H1 (cell line): Measurements from ENCODE around the gene MKX. TPM values are rescaled to one million over a fixed set of nuclear protein-coding genes. Genes with fewer than 3 reads are reported as not detected.

ENCODE experiments used
- CTCF ChIA-PET: fragments of 300-600 bp; sonication (Branson Sonifier 250); formaldehyde crosslinking; loops from one replicate; lab custom pipeline; 2021; ENCODE audit not compliant: partially characterized antibody; lab: Charles Lee
- POLR2A ChIA-PET: fragments of 300-600 bp; sonication (Branson Sonifier 250); formaldehyde crosslinking; loops from one replicate; lab custom pipeline; 2021; ENCODE audit warnings: inconsistent platforms; ENCODE audit not compliant: partially characterized antibody; lab: Charles Lee
- DNase-seq, 2 experiments: peaks; one replicate each; pipeline versions ENCODE4 v3.0.0 to v3.0.0-alpha.2; 2010 to 2022; ENCODE audit warnings: low spot score in 2 of 2, low read depth in 1 of 2, mixed read lengths in 1 of 2
- FAIRE-seq: peaks from 2 replicates; lab custom pipeline; 2011; peaks lifted over from hg19 to GRCh38; lab: Jason Lieb, UNC
- H2AFZ ChIP-seq: 2 replicates; pipeline ENCODE4 v1.8.1; 2012; ENCODE audit warnings: low read length, inconsistent platforms
- H2AK5ac ChIP-seq: 2 replicates; pipeline ENCODE4 v1.6.1; 2013; ENCODE audit warnings: low read depth, low read length
- H2BK120ac ChIP-seq: replicated peaks from 2 replicates; pipeline ENCODE3; 2013; ENCODE audit warnings: low read depth, low read length, inconsistent platforms
- H2BK12ac ChIP-seq: 2 replicates; pipeline ENCODE4 v1.6.1; 2013; ENCODE audit warnings: low read depth, low read length
- H2BK15ac ChIP-seq: 2 replicates; pipeline ENCODE4 v1.6.1; 2013; ENCODE audit warnings: low read length
- H2BK20ac ChIP-seq: 2 replicates; pipeline ENCODE4 v1.6.1; 2013; ENCODE audit warnings: low read length
- H2BK5ac ChIP-seq: 2 replicates; pipeline ENCODE4 v1.6.1; 2013; ENCODE audit warnings: low read depth, low read length
- H3K14ac ChIP-seq: 2 replicates; pipeline ENCODE4 v1.6.1; 2013; ENCODE audit warnings: inconsistent platforms; ENCODE audit not compliant: insufficient read length
- H3K18ac ChIP-seq: 2 replicates; pipeline ENCODE4 v1.6.1; 2013; ENCODE audit warnings: low read length; ENCODE audit errors: extremely low read depth
- H3K23ac ChIP-seq: 2 replicates; pipeline ENCODE4 v1.6.1; 2013; ENCODE audit warnings: inconsistent platforms; ENCODE audit not compliant: insufficient read length
- H3K23me2 ChIP-seq: 2 replicates; pipeline ENCODE4 v1.6.1; 2013; ENCODE audit warnings: low read depth, low read length
- H3K27ac ChIP-seq: 2 replicates; pipeline ENCODE4 v1.6.1; 2011; ENCODE audit warnings: low read depth, low read length, inconsistent platforms
- H3K27me3 ChIP-seq, 4 experiments: replicated peaks in 1 of 4; 1 replicate in 1 of 4; 2 replicates in 3 of 4; pipeline versions ENCODE4 v1.6.1 to v1.8.1; 2011 to 2013; ENCODE audit warnings: low read length in 3 of 4, mild to moderate bottlenecking in 3 of 4, inconsistent platforms in 2 of 4, mixed read lengths in 2 of 4, moderate library complexity in 1 of 4; ENCODE audit not compliant: control insufficient read depth in 3 of 4, insufficient read depth in 3 of 4; ENCODE audit errors: extremely low read depth in 1 of 4
- H3K36me3 ChIP-seq, 4 experiments: 2 replicates each; pipeline versions ENCODE4 v1.6.1 to v1.8.1; 2011 to 2013; ENCODE audit warnings: mild to moderate bottlenecking in 4 of 4, low read length in 3 of 4, moderate library complexity in 2 of 4, control low read depth in 1 of 4, inconsistent platforms in 1 of 4; ENCODE audit not compliant: insufficient read depth in 4 of 4, control insufficient read depth in 2 of 4
- H3K4ac ChIP-seq: replicated peaks from 2 replicates; pipeline ENCODE3; 2013; ENCODE audit warnings: low read length, low read depth, mixed read lengths, inconsistent platforms; ENCODE audit not compliant: insufficient read length
- H3K4me1 ChIP-seq, 4 experiments: replicated peaks in 1 of 4; 1 replicate in 1 of 4; 2 replicates in 3 of 4; pipeline versions ENCODE4 v1.6.1 to v1.8.1; 2011 to 2013; ENCODE audit warnings: low read length in 3 of 4, inconsistent platforms in 2 of 4, mixed read lengths in 1 of 4; ENCODE audit not compliant: insufficient read depth in 4 of 4, control insufficient read depth in 3 of 4
- H3K4me2 ChIP-seq, 2 experiments: 2 replicates each; pipeline versions ENCODE4 v1.6.1 to v1.8.1; 2011 to 2013; ENCODE audit warnings: low read depth in 2 of 2, low read length in 2 of 2, control low read depth in 1 of 2, inconsistent platforms in 1 of 2, mild to moderate bottlenecking in 1 of 2; ENCODE audit not compliant: insufficient read depth in 1 of 2
- H3K4me3 ChIP-seq, 4 experiments: fragments of 200-600, 300-600 bp in 1 of 4; sonication (generic), shearing (Covaris generic), sonication (Bioruptor Twin) in 1 of 4; 2 replicates each; pipeline versions ENCODE4 v1.5.1 to v1.8.1; 2011 to 2016; ENCODE audit warnings: low read length in 4 of 4, low read depth in 3 of 4, control low read depth in 2 of 4, inconsistent platforms in 2 of 4, mild to moderate bottlenecking in 2 of 4, mixed read lengths in 1 of 4, moderate library complexity in 1 of 4; ENCODE audit not compliant: insufficient read depth in 2 of 4; ENCODE audit errors: extremely low read depth in 1 of 4
- H3K56ac ChIP-seq: replicated peaks from 2 replicates; pipeline ENCODE3; 2013; ENCODE audit warnings: low read depth, mild to moderate bottlenecking, mixed read lengths, low read length, inconsistent platforms; ENCODE audit not compliant: insufficient read length
- H3K79me1 ChIP-seq: 2 replicates; pipeline ENCODE4 v1.6.1; 2013; ENCODE audit warnings: low read depth, low read length, control low read depth
- H3K79me2 ChIP-seq, 2 experiments: 2 replicates each; pipeline versions ENCODE4 v1.6.1 to v1.8.1; 2012 to 2013; ENCODE audit warnings: low read length in 2 of 2, mild to moderate bottlenecking in 2 of 2, inconsistent platforms in 1 of 2; ENCODE audit not compliant: insufficient read depth in 2 of 2, control insufficient read depth in 1 of 2
- H3K9ac ChIP-seq, 4 experiments: replicated peaks in 1 of 4; 1 replicate in 1 of 4; 2 replicates in 3 of 4; pipeline versions ENCODE4 v1.6.1 to v1.8.1; 2011 to 2013; ENCODE audit warnings: low read depth in 3 of 4, low read length in 3 of 4, control low read depth in 2 of 4, mild to moderate bottlenecking in 2 of 4, moderate library complexity in 2 of 4, inconsistent platforms in 1 of 4; ENCODE audit errors: extremely low read depth in 1 of 4
- H3K9me3 ChIP-seq, 2 experiments: 2 replicates each; pipeline versions ENCODE4 v1.6.1 to v1.8.1; 2012 to 2013; ENCODE audit warnings: mild to moderate bottlenecking in 2 of 2, moderate library complexity in 2 of 2, control low read depth in 1 of 2, inconsistent platforms in 1 of 2, low read depth in 1 of 2, low read length in 1 of 2, mixed read lengths in 1 of 2; ENCODE audit not compliant: insufficient read depth in 2 of 2
- H4K20me1 ChIP-seq, 2 experiments: replicated peaks in 1 of 2; 2 replicates each; pipeline versions ENCODE3 to v1.8.1; 2011 to 2013; ENCODE audit warnings: inconsistent platforms in 2 of 2, low read length in 2 of 2, mild to moderate bottlenecking in 1 of 2; ENCODE audit not compliant: insufficient read depth in 2 of 2, control insufficient read depth in 1 of 2
- H4K5ac ChIP-seq: 2 replicates; pipeline ENCODE4 v1.6.1; 2013; ENCODE audit warnings: low read length, low read depth, mixed read lengths, inconsistent platforms; ENCODE audit not compliant: insufficient read length
- H4K8ac ChIP-seq: 2 replicates; pipeline ENCODE4 v1.8.0; 2013; ENCODE audit warnings: mild to moderate bottlenecking, moderate library complexity, low read length, inconsistent platforms; ENCODE audit not compliant: insufficient read depth; ENCODE audit errors: extremely low read depth
- H4K91ac ChIP-seq: replicated peaks from 2 replicates; pipeline ENCODE3; 2013; ENCODE audit warnings: low read length, mixed read lengths, inconsistent platforms; ENCODE audit not compliant: insufficient read length
- FOSL1 ChIP-seq: IDR thresholded peaks from 2 replicates; pipeline ENCODE4 v1.6.1; 2011; ENCODE audit warnings: mild to moderate bottlenecking, low read depth, low read length, moderate library complexity; ENCODE audit not compliant: insufficient read depth
- JUN ChIP-seq: IDR thresholded peaks from 2 replicates; pipeline ENCODE4 v1.6.1; 2011; ENCODE audit warnings: low read depth, mild to moderate bottlenecking, improper control_type of control experiment, low read length
- WGBS, 2 experiments: shearing (Covaris generic) in 1 of 2; methylation state at CpG; one replicate each; pipeline versions ENCODE4 v1.1.6 to v1.1.7; 2013 to 2015; ENCODE audit warnings: low lambda C conversion rate in 2 of 2, mixed read lengths in 2 of 2, inconsistent platforms in 1 of 2, low coverage in 1 of 2, missing lambda C conversion rate in 1 of 2; ENCODE audit not compliant: insufficient replicate concordance in 2 of 2, insufficient coverage in 1 of 2, insufficient read length in 1 of 2; ENCODE audit errors: extremely low coverage in 1 of 2, missing lambda C conversion rate in 1 of 2; 5-methylcytosine and 5-hydroxymethylcytosine counted together
- polyA plus RNA-seq, 7 experiments: library from polyadenylated mRNA; depleted of rRNA in 3 of 7; stranded (reverse) in 5 of 7; unstranded in 2 of 7; fragments of >200 nt in 5 of 7; fragments of 200-250 nt in 2 of 7; gene quantifications; 1 replicate in 5 of 7; 2 replicates in 1 of 7; 4 replicates in 1 of 7; pipeline versions ENCODE4 v1.2.1 to v1.2.3, GENCODE V29; 2011 to 2013; ENCODE audit warnings: missing spikeins in 2 of 7, mixed read lengths in 2 of 7
- total RNA-seq: library from RNA; stranded (reverse); fragmentation: NEBNext Ultra II Directional; extraction: Animal tissue kit (Norgen Biotek cat#: 25700); gene quantifications from 2 replicates; pipeline ENCODE4 v1.2.1, GENCODE V29; 2021

The MKX gene
- total and polyA plus RNA-seq, 2 of the 8 experiments (the other 6 are each of a cell fraction or from before 2014, with no cell fraction given), result 0.21 to 1.3 TPM

DNA sequence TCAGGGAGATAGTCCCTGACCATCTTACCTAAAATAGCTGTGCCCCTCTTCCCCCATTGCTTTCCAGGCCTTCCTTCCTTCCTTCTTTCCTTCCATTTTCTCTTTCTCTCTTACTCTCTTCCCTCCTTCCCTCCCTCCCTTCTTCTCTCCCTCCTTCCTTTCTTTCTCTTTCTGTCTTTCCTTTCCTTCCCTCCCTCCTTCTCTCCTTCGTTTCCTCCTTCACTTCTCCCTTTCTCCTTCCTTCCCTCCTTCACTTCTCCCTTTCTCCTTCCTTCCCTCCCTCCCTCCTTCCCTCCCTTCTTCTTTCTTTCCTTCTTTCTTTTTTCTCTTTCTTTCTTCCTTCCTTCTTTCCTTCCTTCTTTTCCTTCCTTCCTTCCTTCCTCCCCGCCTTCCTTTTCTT lies 24.6 kb upstream of the MKX start:
- no peak overlapping the region for H3K18ac ChIP-seq
- H3K4me3 ChIP-seq, result no peak overlapping the region
- no peaks in the 10 kb centered on the region for H3K23me2 ChIP-seq
- H3K14ac ChIP-seq, result no peak overlapping the region
- no peak overlapping the region for H2AK5ac ChIP-seq
- CTCF ChIA-PET, result no interaction called here
- no peak for FAIRE-seq
- H2BK20ac ChIP-seq, result no peak overlapping the region
- no peak overlapping the region for H3K4ac ChIP-seq
- 69 to 75% methylated on average over 1 to 2 of the region's 2 CpGs for WGBS, 2 experiments
- no peak overlapping the region for H2BK120ac ChIP-seq
- no peak overlapping the region for H3K56ac ChIP-seq
- H2BK12ac ChIP-seq, result no peak overlapping the region
- H3K36me3 ChIP-seq, result no peaks in the 10 kb centered on the region
- no peak overlapping the region for H2AFZ ChIP-seq
- DNase-seq, result no peak
- H2BK5ac ChIP-seq, result no peak overlapping the region
- H3K27ac ChIP-seq, result no peak overlapping the region
- no peak overlapping the region for H4K91ac ChIP-seq
- H3K79me2 ChIP-seq, result no peaks in the 10 kb centered on the region
- POLR2A ChIA-PET, result no interaction called here
- no peaks in the 10 kb centered on the region for H3K27me3 ChIP-seq
- H3K9ac ChIP-seq, result no peak overlapping the region
- H3K9me3 ChIP-seq, result no peaks in the 10 kb centered on the region
- H2BK15ac ChIP-seq, result no peak overlapping the region
- no peak overlapping the region for H3K4me2 ChIP-seq
- H3K23ac ChIP-seq, result no peak overlapping the region
- H4K8ac ChIP-seq, result no peak overlapping the region
- H4K20me1 ChIP-seq, result no peaks in the 10 kb centered on the region
- no peaks in the 10 kb centered on the region for H3K79me1 ChIP-seq
- peaks cover 0 to 3% (median 1%) of the 10 kb centered on the region in 4 experiments; a peak in 3 of 7 replicates for H3K4me1 ChIP-seq
- H4K5ac ChIP-seq, result no peak overlapping the region
- no peak for TF ChIP-seq FOSL1
- no peak for TF ChIP-seq JUN
